MM.1S (cell line): ENCODE data around the gene PKHD1.

Experiments used
- DNase-seq: peaks from one replicate; pipeline ENCODE4 v3.0.0-alpha.2; 2015
- H2AFZ ChIP-seq: fragments of 300-600 bp; sonication (generic); 2 replicates; pipeline ENCODE4 v1.6.0; 2016; ENCODE audit warnings: antibody characterized with exemption, low read length
- H3F3A ChIP-seq: fragments of 300-600 bp; sonication (generic); 2 replicates; pipeline ENCODE4 v1.6.1; 2016; ENCODE audit warnings: mild to moderate bottlenecking, antibody characterized with exemption, low read length, moderate library complexity, mixed read lengths; ENCODE audit not compliant: insufficient read depth
- H3K27ac ChIP-seq: fragments of 300-600 bp; sonication (generic); 2 replicates; pipeline ENCODE4 v1.5.1; 2016; ENCODE audit warnings: mild to moderate bottlenecking, low read length
- H3K27me3 ChIP-seq: fragments of 300-600 bp; sonication (generic); replicated peaks from 2 replicates; pipeline ENCODE4 v1.6.0; 2016; ENCODE audit warnings: low read length; ENCODE audit not compliant: insufficient read depth
- H3K36me3 ChIP-seq: fragments of 300-600 bp; sonication (generic); replicated peaks from 2 replicates; pipeline ENCODE4 v1.6.1; 2016; ENCODE audit warnings: mild to moderate bottlenecking, low read length, mixed read lengths; ENCODE audit not compliant: insufficient read depth
- H3K4me1 ChIP-seq: fragments of 300-600 bp; sonication (generic); 2 replicates; pipeline ENCODE4 v1.6.1; 2016; ENCODE audit warnings: low read length, mixed read lengths
- H3K4me2 ChIP-seq: fragments of 300-600 bp; sonication (generic); 2 replicates; pipeline ENCODE4 v1.6.0; 2016; ENCODE audit warnings: low read depth, low read length
- H3K4me3 ChIP-seq: fragments of 300-600 bp; sonication (generic); 2 replicates; pipeline ENCODE4 v1.5.1; 2016; ENCODE audit warnings: low read length, mixed read lengths
- H3K79me2 ChIP-seq: fragments of 300-600 bp; sonication (generic); 2 replicates; pipeline ENCODE4 v1.6.1; 2016; ENCODE audit warnings: mixed run types, low read length, mixed read lengths
- H3K9ac ChIP-seq: fragments of 300-600 bp; sonication (generic); 2 replicates; pipeline ENCODE4 v1.6.1; 2016; ENCODE audit warnings: low read length, mixed read lengths
- H3K9me2 ChIP-seq: fragments of 300-600 bp; sonication (generic); replicated peaks from 2 replicates; pipeline ENCODE4 v1.6.1; 2016; ENCODE audit warnings: mild to moderate bottlenecking, low read length, mixed read lengths; ENCODE audit not compliant: insufficient read depth
- H3K9me3 ChIP-seq: fragments of 300-600 bp; sonication (generic); replicated peaks from 2 replicates; pipeline ENCODE4 v1.6.1; 2016; ENCODE audit warnings: mild to moderate bottlenecking, low read length, mixed read lengths; ENCODE audit not compliant: insufficient read depth
- H4K20me1 ChIP-seq: fragments of 300-600 bp; sonication (generic); 2 replicates; pipeline ENCODE4 v1.6.1; 2016; ENCODE audit warnings: mild to moderate bottlenecking, low read length, moderate library complexity, mixed read lengths; ENCODE audit not compliant: insufficient read depth
- CTCF ChIP-seq: fragments of 300-600 bp; sonication (generic); IDR thresholded peaks from 2 replicates; pipeline ENCODE4 v1.5.1; 2016; ENCODE audit warnings: antibody characterized with exemption, low read length, mixed read lengths
- EZH2 ChIP-seq: fragments of 300-600 bp; sonication (generic); optimal IDR thresholded peaks from 2 replicates; pipeline ENCODE3; 2017; ENCODE audit warnings: low read depth, mild to moderate bottlenecking, antibody characterized with exemption, low read length, mixed read lengths
- EZH2phosphoT487 ChIP-seq: fragments of 300-600 bp; sonication (generic); IDR thresholded peaks from 2 replicates; pipeline ENCODE4 v1.6.1; 2018; ENCODE audit warnings: antibody characterized with exemption, low read length

PKHD1 gene

GRCh38 chr6:51812231-51812630 lies 275.2 kb downstream of the PKHD1 start:
- Histone ChIP-seq H4K20me1 (no peaks in the 10 kb centered on the region), H3K4me2 (no peak overlapping the region), H3K9ac (no peak overlapping the region), H3K27ac (no peak overlapping the region), H3K9me2 (no peaks in the 10 kb centered on the region), H3K27me3 (no peaks in the 10 kb centered on the region), H3K4me1 (peaks cover 18% of the 10 kb centered on the region), H3K4me3 (no peak overlapping the region), H3F3A (peaks cover 13% of the 10 kb centered on the region; the same call in 1 of the 2 replicates), H3K79me2 (no peaks in the 10 kb centered on the region), H3K36me3 (no peaks in the 10 kb centered on the region), H3K9me3 (no peaks in the 10 kb centered on the region), H2AFZ (no peak overlapping the region)
- DNase-seq, result no peak
- no peak for TF ChIP-seq EZH2phosphoT487
- TF ChIP-seq CTCF, result no peak
- no peak for TF ChIP-seq EZH2

GRCh38 chr6:51805517-51805916 lies 281.9 kb downstream of the PKHD1 start:
- H3K9me3 ChIP-seq, result no peaks in the 10 kb centered on the region
- H3K36me3 ChIP-seq, result no peaks in the 10 kb centered on the region
- H3K79me2 ChIP-seq, result no peaks in the 10 kb centered on the region
- H3K27ac ChIP-seq, result no peak overlapping the region
- no peak overlapping the region for H2AFZ ChIP-seq
- no peak overlapping the region for H3K9ac ChIP-seq
- DNase-seq, result no peak
- no peak overlapping the region for H3K4me3 ChIP-seq
- H3K27me3 ChIP-seq, result no peaks in the 10 kb centered on the region
- TF ChIP-seq CTCF, result no peak
- TF ChIP-seq EZH2phosphoT487, result no peak
- no peak for TF ChIP-seq EZH2
- H3F3A ChIP-seq, result no peaks in the 10 kb centered on the region
- H4K20me1 ChIP-seq, result no peaks in the 10 kb centered on the region
- no peak overlapping the region for H3K4me2 ChIP-seq
- H3K4me1 ChIP-seq, result peaks cover 20% of the 10 kb centered on the region
- H3K9me2 ChIP-seq, result no peaks in the 10 kb centered on the region

GRCh38 chr6:51800603-51801002 lies 286.8 kb downstream of the PKHD1 start:
- H3K4me2 ChIP-seq, result 0 out of 2 replicates have a peak overlapping the region, but pooled peaks have one; percentile 3
- H2AFZ ChIP-seq, result no peak overlapping the region
- peak overlapping the region; percentile 43; the same call in 1 of the 2 replicates for H3K27ac ChIP-seq

More at GRCh38 chr6:51800603-51801002, 286.8 kb downstream of the PKHD1 start:
- Histone ChIP-seq H3K9me2 (no peaks in the 10 kb centered on the region), H4K20me1 (no peaks in the 10 kb centered on the region), H3K79me2 (no peaks in the 10 kb centered on the region), H3K4me1 (peaks cover 21% of the 10 kb centered on the region), H3K4me3 (no peak overlapping the region), H3K9ac (no peak overlapping the region), H3K36me3 (no peaks in the 10 kb centered on the region), H3K27me3 (no peaks in the 10 kb centered on the region), H3F3A (no peaks in the 10 kb centered on the region), H3K9me3 (no peaks in the 10 kb centered on the region)
- no peak for DNase-seq
- no peak for TF ChIP-seq EZH2phosphoT487
- no peak for TF ChIP-seq CTCF
- no peak for TF ChIP-seq EZH2
